HepG2 (cell line): ENCODE results near the gene TWNK. TPM values are rescaled to one million over a fixed set of nuclear protein-coding genes. Genes with fewer than 3 reads are reported as not detected.

Source experiments
- ARID3A ChIP-seq: IDR thresholded peaks from 2 replicates; pipeline ENCODE4 v1.6.1; 2012; ENCODE audit warnings: low read depth, low read length, improper control_type of control experiment
- CTCF ChIP-seq: sonication (generic); formaldehyde crosslinking; IDR thresholded peaks from 2 replicates; pipeline ENCODE4 v1.5.0; 2020; ENCODE audit warnings: mild to moderate bottlenecking, missing genetic modification reagents, moderate library complexity
- NBN ChIP-seq: fragments of 450-650 bp; conservative IDR thresholded peaks from 2 replicates; pipeline ENCODE4 v1.6.1; 2017
- SMC3 ChIP-seq: IDR thresholded peaks from 2 replicates; pipeline ENCODE4 v1.6.1; 2011; ENCODE audit warnings: low read length, improper control_type of control experiment
- STAG1 ChIP-seq: sonication (generic); formaldehyde crosslinking; IDR thresholded peaks from 2 replicates; pipeline ENCODE4 v1.4.0; 2020; ENCODE audit warnings: missing genetic modification reagents
- XRCC5 ChIP-seq: fragments of 200-400 bp; formaldehyde crosslinking; optimal IDR thresholded peaks from 2 replicates; pipeline ENCODE3; 2017; ENCODE audit warnings: mild to moderate bottlenecking, low read length
- polyA plus RNA-seq, 8 experiments: library from polyadenylated mRNA; depleted of rRNA in 3 of 8; stranded (reverse) in 7 of 8; unstranded in 1 of 8; fragments of >200 nt; fragmentation: Illumina TruSeq in 4 of 8; extraction: Trizol in 4 of 8; gene quantifications; 2 replicates each; pipeline versions ENCODE4 v1.2.1 to v1.2.3, GENCODE V29; 2011 to 2016; ENCODE audit warnings: low read depth in 4 of 8, missing spikeins in 1 of 8, mixed read lengths in 1 of 8; ENCODE audit not compliant: insufficient read depth in 1 of 8
- total RNA-seq, 5 experiments: library from RNA; depleted of rRNA; stranded (reverse); fragments of >200 nt; fragmentation: Illumina TruSeq; extraction: Trizol; gene quantifications; 2 replicates each; pipeline ENCODE4 v1.2.3, GENCODE V29; 2016; ENCODE audit warnings: low read depth in 1 of 5
- TF ChIP-seq, protein P1 (sequence below): sonication (generic); formaldehyde crosslinking; IDR thresholded peaks from 2 replicates; pipeline ENCODE4 v1.4.0; 2020; ENCODE audit warnings: missing genetic modification reagents
- TF ChIP-seq, protein P2 (sequence below): IDR thresholded peaks from 2 replicates; pipeline ENCODE4 v1.6.1; 2016; ENCODE audit warnings: missing genetic modification reagents, missing compliant biosample characterization
- TF ChIP-seq, protein P3 (sequence below): sonication (generic); formaldehyde crosslinking; IDR thresholded peaks from 2 replicates; pipeline ENCODE4 v1.4.0; 2020; ENCODE audit warnings: missing genetic modification reagents

The TWNK gene
- total and polyA plus RNA-seq, 2 of the 13 experiments (the other 11 are each of a cell fraction or from before 2014, with no cell fraction given): 10.7 to 16.5 TPM

DNA sequence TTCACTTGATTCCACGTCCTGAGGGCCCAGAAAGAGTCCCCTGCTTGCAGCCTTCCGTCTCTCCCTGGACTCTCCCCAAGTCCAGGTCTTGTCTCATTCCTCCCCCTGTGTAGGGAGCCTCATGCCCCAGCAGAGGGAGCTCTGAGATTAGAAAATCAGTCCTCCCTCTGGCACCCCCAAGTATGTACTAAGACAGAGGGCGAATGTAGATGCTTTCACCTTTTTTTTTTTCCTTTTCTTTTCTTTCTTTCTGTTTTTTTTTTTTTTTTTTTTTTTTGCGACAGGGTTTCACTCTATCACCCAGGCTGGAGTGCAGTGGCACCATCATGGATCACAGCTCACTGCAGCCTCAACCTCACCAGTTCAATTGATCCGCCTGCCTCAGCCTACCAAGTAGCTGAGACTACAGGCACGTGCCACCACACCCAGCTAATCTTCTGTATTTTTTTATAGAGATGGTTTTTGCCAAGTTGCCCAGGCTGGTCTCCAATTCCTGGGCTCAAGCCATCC, 54.0 kb downstream of the TWNK start (continued):
- TF ChIP-seq, protein P1, sequence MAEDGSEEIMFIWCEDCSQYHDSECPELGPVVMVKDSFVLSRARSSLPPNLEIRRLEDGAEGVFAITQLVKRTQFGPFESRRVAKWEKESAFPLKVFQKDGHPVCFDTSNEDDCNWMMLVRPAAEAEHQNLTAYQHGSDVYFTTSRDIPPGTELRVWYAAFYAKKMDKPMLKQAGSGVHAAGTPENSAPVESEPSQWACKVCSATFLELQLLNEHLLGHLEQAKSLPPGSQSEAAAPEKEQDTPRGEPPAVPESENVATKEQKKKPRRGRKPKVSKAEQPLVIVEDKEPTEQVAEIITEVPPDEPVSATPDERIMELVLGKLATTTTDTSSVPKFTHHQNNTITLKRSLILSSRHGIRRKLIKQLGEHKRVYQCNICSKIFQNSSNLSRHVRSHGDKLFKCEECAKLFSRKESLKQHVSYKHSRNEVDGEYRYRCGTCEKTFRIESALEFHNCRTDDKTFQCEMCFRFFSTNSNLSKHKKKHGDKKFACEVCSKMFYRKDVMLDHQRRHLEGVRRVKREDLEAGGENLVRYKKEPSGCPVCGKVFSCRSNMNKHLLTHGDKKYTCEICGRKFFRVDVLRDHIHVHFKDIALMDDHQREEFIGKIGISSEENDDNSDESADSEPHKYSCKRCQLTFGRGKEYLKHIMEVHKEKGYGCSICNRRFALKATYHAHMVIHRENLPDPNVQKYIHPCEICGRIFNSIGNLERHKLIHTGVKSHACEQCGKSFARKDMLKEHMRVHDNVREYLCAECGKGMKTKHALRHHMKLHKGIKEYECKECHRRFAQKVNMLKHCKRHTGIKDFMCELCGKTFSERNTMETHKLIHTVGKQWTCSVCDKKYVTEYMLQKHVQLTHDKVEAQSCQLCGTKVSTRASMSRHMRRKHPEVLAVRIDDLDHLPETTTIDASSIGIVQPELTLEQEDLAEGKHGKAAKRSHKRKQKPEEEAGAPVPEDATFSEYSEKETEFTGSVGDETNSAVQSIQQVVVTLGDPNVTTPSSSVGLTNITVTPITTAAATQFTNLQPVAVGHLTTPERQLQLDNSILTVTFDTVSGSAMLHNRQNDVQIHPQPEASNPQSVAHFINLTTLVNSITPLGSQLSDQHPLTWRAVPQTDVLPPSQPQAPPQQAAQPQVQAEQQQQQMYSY (CRISPR knock-in tag): peak; percentile 52; the same call in 1 of the 2 replicates
- TF ChIP-seq XRCC5: peak; percentile 52
- TF ChIP-seq, protein P2, sequence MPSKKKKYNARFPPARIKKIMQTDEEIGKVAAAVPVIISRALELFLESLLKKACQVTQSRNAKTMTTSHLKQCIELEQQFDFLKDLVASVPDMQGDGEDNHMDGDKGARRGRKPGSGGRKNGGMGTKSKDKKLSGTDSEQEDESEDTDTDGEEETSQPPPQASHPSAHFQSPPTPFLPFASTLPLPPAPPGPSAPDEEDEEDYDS (CRISPR knock-in tag): no peak
- TF ChIP-seq, protein P3, sequence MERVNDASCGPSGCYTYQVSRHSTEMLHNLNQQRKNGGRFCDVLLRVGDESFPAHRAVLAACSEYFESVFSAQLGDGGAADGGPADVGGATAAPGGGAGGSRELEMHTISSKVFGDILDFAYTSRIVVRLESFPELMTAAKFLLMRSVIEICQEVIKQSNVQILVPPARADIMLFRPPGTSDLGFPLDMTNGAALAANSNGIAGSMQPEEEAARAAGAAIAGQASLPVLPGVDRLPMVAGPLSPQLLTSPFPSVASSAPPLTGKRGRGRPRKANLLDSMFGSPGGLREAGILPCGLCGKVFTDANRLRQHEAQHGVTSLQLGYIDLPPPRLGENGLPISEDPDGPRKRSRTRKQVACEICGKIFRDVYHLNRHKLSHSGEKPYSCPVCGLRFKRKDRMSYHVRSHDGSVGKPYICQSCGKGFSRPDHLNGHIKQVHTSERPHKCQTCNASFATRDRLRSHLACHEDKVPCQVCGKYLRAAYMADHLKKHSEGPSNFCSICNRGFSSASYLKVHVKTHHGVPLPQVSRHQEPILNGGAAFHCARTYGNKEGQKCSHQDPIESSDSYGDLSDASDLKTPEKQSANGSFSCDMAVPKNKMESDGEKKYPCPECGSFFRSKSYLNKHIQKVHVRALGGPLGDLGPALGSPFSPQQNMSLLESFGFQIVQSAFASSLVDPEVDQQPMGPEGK: peak; percentile 57
- peak; percentile 89 for TF ChIP-seq SMC3
- TF ChIP-seq STAG1: peak; percentile 75
- TF ChIP-seq NBN: no peak
- peak; percentile 44; the same call in 1 of the 2 replicates for TF ChIP-seq ARID3A
- TF ChIP-seq CTCF (CRISPR knock-in tag): peak; percentile 90
